Retinal pigment epithelial cell (primary cell): ENCODE data around the gene RPS6KB2.
A peak's percentile ranks its signal among the peaks of the same experiment; 100 is the strongest.

Source experiments
- DNase-seq: peaks from one replicate; pipeline ENCODE4 v3.0.0-alpha.2; 2010; ENCODE audit warnings: low read depth
- H3K4me3 ChIP-seq: 2 replicates; pipeline ENCODE4 v1.5.1; 2011; ENCODE audit warnings: mild to moderate bottlenecking, low read length, control low read depth, moderate library complexity
- TF ChIP-seq, protein P1 (sequence below): conservative IDR thresholded peaks from 2 replicates; pipeline ENCODE4 v1.5.1; 2011; ENCODE audit warnings: low read depth, low read length, control low read depth, inconsistent platforms

The RPS6KB2 gene

DNA sequence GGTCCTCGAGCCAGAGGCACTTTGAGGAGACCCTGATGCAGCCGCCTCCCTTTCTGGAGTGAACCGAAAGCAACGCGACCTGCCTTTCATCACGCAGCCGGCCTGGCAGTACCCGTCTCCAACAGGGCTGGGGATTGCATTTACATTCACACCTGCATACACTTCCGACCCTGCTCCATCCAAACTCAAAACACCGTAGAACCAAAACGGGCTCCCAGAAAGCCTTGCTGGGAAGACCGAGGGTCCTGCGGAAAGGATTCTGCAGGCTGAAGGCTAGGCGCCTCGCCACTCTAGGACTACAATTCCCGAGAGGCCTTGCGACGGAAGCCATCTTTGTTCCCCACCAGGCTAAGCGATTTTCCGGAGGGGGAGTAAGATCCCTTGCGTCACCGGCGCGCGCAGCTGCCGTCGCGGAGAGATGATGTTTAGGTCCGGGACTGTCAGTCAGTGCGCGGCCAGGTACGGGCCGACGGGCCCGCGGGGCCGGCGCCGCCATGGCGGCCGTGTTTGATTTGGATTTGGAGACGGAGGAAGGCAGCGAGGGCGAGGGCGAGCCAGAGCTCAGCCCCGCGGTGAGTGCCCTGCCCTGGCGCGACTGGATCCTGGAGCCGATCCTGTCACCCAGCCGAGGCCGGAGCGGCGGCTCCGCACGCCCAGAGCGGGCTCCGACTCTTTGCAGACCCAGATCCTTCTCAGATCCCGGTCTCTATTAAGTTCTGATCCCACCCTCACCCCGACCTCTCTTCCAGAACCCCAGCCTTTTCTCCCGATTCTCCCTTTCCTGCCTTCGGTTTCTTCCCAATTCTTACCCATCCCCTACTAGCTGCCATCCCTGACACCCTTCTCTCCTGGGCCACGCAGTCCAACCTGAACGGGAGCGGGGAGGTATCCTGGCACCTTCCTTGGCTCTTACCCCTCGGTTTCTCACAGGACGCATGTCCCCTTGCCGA lies at the start of gene RPS6KB2:
Gene RPS6KB2 (plus strand): TSS at position 443 of the 950 bp plus-strand sequence. CDS start 52 bp downstream, at position 495.
- H3K4me3 ChIP-seq = peak within 1 kb of the TSS; percentile 63
- TF ChIP-seq, protein P1, sequence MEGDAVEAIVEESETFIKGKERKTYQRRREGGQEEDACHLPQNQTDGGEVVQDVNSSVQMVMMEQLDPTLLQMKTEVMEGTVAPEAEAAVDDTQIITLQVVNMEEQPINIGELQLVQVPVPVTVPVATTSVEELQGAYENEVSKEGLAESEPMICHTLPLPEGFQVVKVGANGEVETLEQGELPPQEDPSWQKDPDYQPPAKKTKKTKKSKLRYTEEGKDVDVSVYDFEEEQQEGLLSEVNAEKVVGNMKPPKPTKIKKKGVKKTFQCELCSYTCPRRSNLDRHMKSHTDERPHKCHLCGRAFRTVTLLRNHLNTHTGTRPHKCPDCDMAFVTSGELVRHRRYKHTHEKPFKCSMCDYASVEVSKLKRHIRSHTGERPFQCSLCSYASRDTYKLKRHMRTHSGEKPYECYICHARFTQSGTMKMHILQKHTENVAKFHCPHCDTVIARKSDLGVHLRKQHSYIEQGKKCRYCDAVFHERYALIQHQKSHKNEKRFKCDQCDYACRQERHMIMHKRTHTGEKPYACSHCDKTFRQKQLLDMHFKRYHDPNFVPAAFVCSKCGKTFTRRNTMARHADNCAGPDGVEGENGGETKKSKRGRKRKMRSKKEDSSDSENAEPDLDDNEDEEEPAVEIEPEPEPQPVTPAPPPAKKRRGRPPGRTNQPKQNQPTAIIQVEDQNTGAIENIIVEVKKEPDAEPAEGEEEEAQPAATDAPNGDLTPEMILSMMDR = no peak
- DNase-seq = peak; percentile 86

DNA sequence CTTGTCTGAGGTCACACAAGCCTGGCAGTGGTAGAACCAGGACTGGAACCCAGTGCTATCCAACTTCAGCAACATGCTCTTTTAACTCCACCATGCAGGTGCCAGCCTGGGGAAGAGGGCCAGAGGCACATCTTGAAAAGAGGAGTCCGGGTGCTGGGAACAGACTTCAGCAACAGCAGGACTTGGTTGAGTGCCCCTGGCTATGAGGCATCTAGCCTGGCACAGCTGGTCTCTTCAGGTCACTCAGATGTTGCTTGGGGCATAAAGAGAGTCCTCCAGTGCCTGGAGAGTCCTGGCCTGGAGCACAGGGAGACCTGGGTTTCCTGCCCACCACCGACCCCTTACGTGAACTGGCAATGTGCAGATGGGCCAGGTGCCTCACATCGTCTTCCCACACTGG lies 49.8 kb upstream of the RPS6KB2 start:
- no peak for DNase-seq
- H3K4me3 ChIP-seq = no peak overlapping the region
- TF ChIP-seq, protein P1 = no peak

DNA sequence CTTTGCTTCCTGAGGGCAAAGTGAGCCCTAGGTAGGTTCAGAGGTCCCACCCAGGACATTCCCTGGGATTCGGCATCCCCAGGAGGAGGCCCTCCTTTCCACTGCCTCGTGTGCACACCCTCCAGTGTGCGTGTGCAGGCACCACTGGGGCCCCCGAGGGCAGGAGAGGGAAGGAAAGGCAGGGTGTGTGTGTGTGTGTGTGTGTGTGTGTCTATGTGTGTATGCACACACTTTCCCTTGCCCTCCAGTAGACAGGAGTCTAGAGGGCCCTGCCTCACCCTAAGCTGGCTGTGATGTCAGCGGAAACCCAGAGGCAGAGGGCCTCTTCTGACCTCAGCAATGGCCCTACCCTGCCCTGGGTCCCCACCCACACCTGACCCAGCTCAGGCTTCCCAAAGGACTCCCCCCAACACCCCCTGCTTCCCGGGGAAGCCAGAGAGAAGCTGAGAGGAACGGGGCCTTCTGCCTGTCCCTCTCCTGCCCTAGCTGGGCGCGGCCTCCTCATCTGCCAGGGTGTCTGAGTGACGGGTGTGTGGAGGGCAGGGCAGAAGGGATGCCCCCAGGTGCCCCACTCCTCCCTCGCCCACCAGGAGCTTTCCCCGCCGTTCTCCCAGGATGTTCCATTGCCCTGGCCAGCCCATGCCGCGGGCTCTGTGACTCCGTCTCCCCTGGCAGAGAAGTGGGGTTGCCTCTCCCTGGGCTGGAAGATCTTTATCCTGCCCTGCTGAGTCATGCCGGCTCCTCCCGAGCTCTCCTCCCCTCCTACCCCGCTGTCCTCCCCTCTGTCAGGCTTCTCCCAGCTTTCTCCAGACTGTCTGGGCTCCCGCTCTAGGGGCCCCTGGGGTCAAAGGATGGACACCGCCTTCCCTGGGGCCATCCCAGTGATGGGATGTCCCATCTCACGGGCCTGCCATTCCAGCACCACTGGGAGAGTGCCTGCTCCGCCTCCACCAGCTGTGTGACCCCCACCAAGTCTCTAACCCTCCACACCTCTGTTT lies 48.9 kb upstream of the RPS6KB2 start:
- no peak overlapping the region for H3K4me3 ChIP-seq
- no peak for DNase-seq
- TF ChIP-seq, protein P1 = no peak

DNA sequence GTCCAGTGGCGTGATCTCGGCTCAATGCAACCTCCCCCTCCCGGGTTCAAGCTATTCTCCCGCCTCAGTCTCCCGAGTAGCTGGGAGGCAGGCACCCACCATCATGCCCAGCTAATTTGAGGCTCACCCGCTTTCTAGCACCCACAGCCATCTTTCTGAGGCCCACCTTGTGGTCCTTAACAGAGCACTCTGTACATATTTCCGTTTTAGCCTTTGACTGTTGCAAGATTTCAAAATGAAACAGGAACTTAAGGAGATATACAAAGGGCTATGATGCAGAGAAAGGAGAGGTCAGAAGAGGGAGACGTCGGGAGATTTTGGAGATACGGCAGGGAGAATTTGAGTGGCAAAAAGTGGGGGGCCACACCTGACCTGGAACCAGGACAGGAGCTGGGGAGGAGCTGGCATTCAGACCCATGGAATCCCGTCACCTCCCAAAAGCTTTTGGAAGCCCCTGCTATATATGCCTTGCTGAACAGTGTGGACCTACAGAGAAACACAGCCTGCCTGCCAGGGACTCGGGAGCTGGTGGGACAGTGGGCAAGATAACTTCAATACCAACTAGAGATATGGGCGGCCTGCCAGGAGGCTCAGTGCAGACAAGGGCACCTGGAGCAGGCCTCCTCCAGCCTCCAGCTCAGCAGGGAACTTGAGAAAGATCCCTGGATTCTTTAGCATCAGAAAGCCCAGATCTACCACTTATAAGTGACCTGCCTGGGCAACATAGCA lies 46.9 kb upstream of the RPS6KB2 start:
- TF ChIP-seq, protein P1 = no peak
- H3K4me3 ChIP-seq = no peak overlapping the region
- DNase-seq = no peak

DNA sequence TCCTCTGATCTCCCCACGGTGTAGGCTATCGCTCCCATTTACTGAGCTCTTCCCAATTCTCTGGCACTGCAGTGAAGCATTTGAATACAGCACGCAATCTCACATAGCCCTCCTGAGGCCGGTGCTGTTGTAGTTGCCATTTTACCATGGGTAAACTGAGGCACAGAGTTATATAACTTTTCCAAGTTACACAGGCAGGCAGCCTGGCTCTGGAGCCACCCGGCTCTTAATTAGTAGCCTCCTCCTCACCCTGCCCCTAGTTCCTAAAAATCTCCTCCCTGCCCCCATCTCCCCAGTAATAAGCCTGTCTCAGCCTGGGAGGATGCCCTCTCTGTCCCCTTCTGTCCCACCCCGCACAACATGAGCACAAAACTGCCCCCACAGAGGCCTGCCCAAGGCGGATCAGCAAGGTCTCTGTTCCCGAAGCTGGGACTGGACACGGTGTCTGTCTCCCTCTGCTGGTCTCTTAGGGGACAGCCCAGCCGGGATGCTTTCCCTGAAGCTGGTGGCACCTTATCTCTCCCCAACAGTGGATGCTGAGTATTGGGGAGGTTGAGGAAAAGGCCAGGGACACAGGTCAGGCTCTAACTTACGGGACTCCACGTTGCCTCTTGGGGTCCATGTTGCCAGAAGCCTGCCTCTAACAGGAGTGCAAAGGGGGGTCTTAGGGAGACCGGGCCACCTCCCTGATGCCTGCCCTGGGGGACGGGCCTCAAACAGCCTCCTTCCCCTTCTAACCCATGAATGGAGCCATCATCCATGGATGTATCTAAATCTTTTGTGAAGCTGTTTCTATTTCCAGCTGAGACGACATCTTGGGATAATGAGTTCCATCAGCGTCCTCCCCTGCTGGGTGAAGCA lies 45.8 kb upstream of the RPS6KB2 start:
- no peak overlapping the region for H3K4me3 ChIP-seq
- DNase-seq = no peak
- TF ChIP-seq, protein P1 = peak; percentile 99
